BLaER1 (cell line): ENCODE measurements around the gene COLEC11.
"Not testable (repeated sequence)": the region's sequence is repeated elsewhere in the genome, so short reads cannot be mapped to it uniquely, and the experiment has no call there.

Experiments
- H3K27ac ChIP-seq: shearing (Covaris generic); formaldehyde crosslinking; 2 replicates; pipeline ENCODE4 v1.8.1; 2022
- H3K27me3 ChIP-seq: shearing (Covaris generic); formaldehyde crosslinking; 2 replicates; pipeline ENCODE4 v1.8.1; 2022
- H3K36me3 ChIP-seq: shearing (Covaris generic); formaldehyde crosslinking; 2 replicates; pipeline ENCODE4 v1.8.1; 2022
- H3K4me1 ChIP-seq: shearing (Covaris generic); formaldehyde crosslinking; 2 replicates; pipeline ENCODE4 v1.8.1; 2022
- H3K4me2 ChIP-seq: shearing (Covaris generic); formaldehyde crosslinking; 2 replicates; pipeline ENCODE4 v1.8.1; 2022
- H3K4me3 ChIP-seq: shearing (Covaris generic); formaldehyde crosslinking; 2 replicates; pipeline ENCODE4 v1.8.1; 2022
- H3K9ac ChIP-seq: shearing (Covaris generic); formaldehyde crosslinking; 2 replicates; pipeline ENCODE4 v1.8.1; 2022
- H3K9me3 ChIP-seq: shearing (Covaris generic); formaldehyde crosslinking; 2 replicates; pipeline ENCODE4 v1.8.1; 2022
- H4K20me1 ChIP-seq: shearing (Covaris generic); formaldehyde crosslinking; 2 replicates; pipeline ENCODE4 v1.8.1; 2022
- Cebpa-rat ChIP-seq: shearing (Covaris generic); IDR thresholded peaks from 2 replicates; pipeline ENCODE4 v1.8.1; 2022

Gene COLEC11

DNA sequence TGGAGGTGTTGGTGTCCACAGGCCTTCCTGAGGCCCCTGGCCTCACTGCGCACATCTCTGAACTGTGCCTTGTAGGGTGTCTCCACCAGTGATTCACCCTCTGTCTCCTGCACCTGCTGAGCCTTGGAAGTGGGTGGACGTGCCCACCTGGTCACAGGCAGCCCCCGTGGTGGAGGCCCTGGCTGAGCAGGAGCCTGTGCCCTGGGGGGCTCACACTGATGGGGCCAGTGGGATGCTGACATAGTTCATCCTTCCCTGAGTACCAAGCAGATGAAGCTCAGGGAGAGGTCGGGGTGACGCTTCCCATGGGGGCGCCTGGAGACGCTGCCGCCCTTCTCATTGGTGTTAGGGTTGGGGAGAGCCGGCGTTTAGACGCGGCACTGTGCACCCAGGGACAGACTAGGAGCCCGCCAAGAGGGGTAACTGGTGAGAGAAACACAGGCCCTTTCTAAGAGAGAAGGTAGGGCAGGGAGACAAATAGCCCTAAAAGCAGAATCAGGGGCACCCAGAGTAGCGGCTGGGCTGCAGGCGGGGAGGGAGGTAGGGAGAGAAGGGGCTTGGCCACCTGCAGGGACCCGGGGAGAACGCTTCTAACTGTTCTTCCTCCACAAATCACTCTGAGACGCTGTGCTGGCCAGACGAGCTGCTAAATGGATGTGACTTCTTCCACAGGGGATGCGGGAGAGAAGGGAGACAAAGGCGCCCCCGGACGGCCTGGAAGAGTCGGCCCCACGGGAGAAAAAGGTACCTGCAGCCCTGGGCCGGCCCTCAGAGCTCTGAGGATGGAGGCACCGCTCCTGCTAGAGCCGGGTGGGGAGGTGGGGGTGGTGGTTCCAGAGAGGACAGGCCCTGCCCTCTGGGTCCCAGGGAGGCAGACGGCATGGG lies 18.0 kb downstream of the COLEC11 start:
- Histone ChIP-seq H3K4me2 (no peak overlapping the region), H4K20me1 (no peaks in the 10 kb centered on the region), H3K36me3 (no peaks in the 10 kb centered on the region), H3K9ac (no peak overlapping the region), H3K4me1 (peaks cover 20% of the 10 kb centered on the region), H3K4me3 (no peak overlapping the region), H3K9me3 (peaks cover 53% of the 10 kb centered on the region), H3K27me3 (no peaks in the 10 kb centered on the region), H3K27ac (no peak overlapping the region)
- no peak for TF ChIP-seq Cebpa-rat

DNA sequence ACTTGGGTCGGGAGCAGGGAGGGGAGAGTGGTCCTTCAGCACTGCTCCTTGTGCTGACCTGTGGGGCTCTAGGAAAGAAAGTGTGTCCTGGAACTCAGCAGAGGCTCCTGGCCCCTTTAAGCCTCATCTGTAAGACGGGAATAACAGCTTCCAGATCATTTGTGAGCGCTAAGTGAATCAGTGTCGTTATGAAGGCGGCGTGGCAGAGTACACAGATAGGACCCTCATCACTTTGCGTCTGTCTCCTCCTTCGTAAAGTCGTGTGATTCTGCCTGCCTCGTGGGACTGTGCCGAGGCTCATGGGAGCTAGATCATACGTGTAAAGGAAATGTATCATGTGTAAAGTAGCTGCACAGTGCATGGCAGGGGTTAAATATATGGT lies 18.6 kb downstream of the COLEC11 start:
- peaks cover 53% of the 10 kb centered on the region for H3K9me3 ChIP-seq
- H3K36me3 ChIP-seq: no peaks in the 10 kb centered on the region
- TF ChIP-seq Cebpa-rat: no peak

DNA sequence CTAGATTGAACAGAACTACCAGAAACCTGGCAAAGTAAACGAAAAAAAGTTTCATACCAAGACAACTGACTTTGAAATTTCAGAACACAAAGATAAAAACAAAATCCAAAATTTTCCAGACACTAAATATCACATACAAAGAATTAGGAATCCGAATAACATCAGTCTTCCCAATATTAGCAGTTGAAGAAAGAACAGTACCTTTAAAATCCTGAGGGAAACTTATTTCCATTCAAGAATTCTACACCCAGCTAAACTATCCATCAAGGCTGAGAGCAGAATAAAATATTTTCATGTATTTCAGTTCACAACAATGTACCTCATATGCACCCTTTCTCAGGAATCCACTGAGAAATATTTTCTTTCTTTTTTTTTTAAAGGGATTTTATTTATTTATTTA lies 19.8 kb downstream of the COLEC11 start:
- H4K20me1 ChIP-seq, H3K27me3 ChIP-seq, H3K27ac ChIP-seq, H3K4me1 ChIP-seq, H3K9ac ChIP-seq, H3K4me3 ChIP-seq, H3K4me2 ChIP-seq, H3K36me3 ChIP-seq: not testable (repeated sequence)
- peaks cover 53% of the 10 kb centered on the region for H3K9me3 ChIP-seq

More for the DNA sequence above, 18.6 kb downstream of the COLEC11 start:
- Histone ChIP-seq H3K27me3 (no peaks in the 10 kb centered on the region), H3K4me1 (peaks cover 19% of the 10 kb centered on the region), H3K4me3 (no peak overlapping the region), H3K4me2 (no peak overlapping the region), H3K9ac (no peak overlapping the region), H3K27ac (no peak overlapping the region), H4K20me1 (no peaks in the 10 kb centered on the region)

DNA sequence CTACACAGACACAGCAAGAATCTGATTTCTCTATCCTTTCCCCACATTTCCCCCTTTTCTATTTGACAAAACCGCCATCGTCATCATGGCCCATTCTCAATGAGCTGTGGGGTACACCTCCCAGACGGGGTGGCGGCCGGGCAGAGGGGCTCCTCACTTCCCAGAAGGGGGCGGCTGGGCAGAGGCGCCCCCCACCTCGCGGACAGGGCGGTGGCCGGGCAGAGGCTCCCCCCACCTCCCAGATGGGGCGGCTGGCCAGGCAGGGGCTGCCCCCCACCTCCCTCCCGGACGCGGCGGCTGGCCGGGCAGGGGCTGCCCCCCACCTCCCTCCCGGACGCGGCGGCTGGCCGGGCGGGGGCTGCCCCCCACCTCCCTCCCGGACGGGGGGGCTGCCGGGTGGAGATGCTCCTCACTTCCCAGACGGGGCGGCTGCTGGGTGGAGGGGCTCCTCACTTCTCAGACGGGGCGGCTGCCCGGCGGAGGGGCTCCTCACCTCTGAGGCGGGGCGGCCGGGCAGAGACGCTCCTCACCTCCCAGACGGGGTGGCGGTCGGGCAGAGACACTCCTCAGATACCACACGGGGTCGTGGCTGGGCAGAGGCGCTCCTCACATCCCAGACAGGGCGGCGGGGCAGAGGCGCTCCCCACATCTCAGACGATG lies 20.8 kb downstream of the COLEC11 start:
- not testable (repeated sequence) for H3K4me3 ChIP-seq, H3K27me3 ChIP-seq, H3K27ac ChIP-seq, H4K20me1 ChIP-seq, H3K4me1 ChIP-seq, H3K4me2 ChIP-seq, H3K36me3 ChIP-seq, H3K9ac ChIP-seq
- peaks cover 54% of the 10 kb centered on the region for H3K9me3 ChIP-seq

DNA sequence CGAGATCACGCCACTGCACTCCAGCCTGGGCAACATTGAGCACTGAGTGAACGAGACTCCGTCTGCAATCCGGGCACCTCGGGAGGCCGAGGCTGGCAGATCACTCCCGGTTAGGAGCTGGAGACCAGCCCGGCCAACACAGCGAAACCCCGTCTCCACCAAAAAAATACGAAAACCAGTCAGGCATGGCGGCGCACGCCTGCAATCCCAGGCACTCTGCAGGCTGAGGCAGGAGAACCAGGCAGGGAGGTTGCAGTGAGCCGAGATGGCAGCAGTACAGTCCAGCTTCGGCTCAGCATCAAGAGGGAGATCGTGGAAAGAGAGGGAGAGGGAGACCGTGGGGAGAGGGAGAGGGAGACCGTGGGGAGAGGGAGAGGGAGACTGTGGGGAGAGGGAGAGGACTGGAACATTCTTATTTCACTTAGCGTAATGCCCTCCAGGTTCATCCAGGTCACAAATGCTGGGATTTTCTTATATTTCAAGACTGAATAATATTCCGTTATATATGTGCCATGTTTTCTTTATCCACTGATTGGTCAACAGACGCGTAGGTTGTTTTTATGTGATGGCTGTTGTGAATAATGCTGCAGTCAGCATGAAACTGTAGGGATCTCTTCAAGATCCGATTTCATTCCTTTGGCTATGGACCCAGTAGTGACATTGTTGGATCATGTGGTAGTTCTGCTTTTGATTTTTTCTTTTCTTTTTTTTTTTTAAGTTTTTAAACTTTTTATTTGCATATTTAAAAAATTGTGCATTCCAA lies 21.7 kb downstream of the COLEC11 start:
- H3K9me3 ChIP-seq: peaks cover 56% of the 10 kb centered on the region
- not testable (repeated sequence) for H3K27ac ChIP-seq, H3K9ac ChIP-seq, H3K4me1 ChIP-seq, H3K4me3 ChIP-seq, H3K27me3 ChIP-seq, H3K4me2 ChIP-seq, H3K36me3 ChIP-seq, H4K20me1 ChIP-seq

DNA sequence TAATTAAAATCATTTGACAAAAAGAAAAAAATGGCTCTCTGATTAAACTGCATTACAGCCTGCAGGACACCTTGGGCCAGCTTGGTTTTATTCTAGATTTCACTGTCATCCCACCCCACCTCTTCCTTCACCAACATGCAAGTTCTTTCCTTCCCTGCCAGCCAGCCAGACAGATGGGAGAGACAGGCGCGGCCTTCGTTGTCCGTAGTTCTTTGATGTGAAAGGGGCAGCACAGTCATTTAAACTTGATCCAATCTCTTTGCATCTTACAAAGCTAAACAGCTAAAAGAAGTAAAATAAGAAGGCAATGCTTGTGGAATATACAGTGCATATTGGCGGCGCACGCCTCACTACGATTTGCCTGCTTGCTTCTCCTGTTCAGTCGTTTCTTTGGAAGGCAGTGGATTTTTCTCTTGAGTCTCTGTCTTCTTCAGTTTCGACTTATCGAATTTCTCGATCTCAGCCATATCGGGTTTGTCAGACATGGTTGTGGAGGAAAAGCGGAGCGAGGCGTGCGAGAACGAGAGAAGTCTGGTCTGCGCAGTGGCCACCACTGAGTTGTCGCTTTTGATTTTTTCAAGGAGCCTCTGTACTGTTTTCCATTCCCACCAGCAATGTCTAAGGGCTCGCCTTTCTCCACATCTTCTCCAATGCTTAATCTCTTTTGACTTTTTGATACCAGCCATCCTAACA lies 22.4 kb downstream of the COLEC11 start:
- H3K4me2 ChIP-seq: no peak overlapping the region
- TF ChIP-seq Cebpa-rat: no peak
- H4K20me1 ChIP-seq: no peaks in the 10 kb centered on the region
- H3K27ac ChIP-seq: no peak overlapping the region
- no peaks in the 10 kb centered on the region for H3K4me1 ChIP-seq
- H3K4me3 ChIP-seq: no peak overlapping the region
- H3K9ac ChIP-seq: no peak overlapping the region
- H3K9me3 ChIP-seq: peaks cover 62% of the 10 kb centered on the region
- H3K36me3 ChIP-seq: no peaks in the 10 kb centered on the region
- no peaks in the 10 kb centered on the region for H3K27me3 ChIP-seq

DNA sequence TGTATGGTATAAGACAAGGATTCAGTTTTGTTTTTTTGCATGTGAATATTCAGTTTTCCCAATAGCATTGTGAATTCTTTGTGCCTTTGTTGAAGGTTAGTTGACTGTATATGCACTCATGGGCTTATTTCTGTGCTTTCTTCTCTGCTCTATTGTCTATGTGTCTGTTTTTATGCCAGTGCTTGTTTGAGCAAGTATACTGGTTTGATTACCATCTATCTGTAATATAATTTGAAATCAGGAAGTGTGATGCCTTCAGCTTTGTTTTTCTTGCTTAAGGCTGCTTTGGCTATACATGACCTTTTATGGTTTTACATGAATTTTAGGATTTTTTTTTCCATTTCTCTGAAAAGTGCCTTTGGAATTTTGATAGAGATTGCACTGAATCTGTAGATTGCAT lies 23.5 kb downstream of the COLEC11 start:
- no peak for TF ChIP-seq Cebpa-rat
- H3K27ac ChIP-seq: no peak overlapping the region
- peaks cover 53% of the 10 kb centered on the region for H3K9me3 ChIP-seq
- H3K9ac ChIP-seq: no peak overlapping the region
- no peaks in the 10 kb centered on the region for H3K4me1 ChIP-seq
- no peaks in the 10 kb centered on the region for H3K27me3 ChIP-seq
- H3K4me3 ChIP-seq: no peak overlapping the region
- no peak overlapping the region for H3K4me2 ChIP-seq
- no peaks in the 10 kb centered on the region for H4K20me1 ChIP-seq
- no peaks in the 10 kb centered on the region for H3K36me3 ChIP-seq

DNA sequence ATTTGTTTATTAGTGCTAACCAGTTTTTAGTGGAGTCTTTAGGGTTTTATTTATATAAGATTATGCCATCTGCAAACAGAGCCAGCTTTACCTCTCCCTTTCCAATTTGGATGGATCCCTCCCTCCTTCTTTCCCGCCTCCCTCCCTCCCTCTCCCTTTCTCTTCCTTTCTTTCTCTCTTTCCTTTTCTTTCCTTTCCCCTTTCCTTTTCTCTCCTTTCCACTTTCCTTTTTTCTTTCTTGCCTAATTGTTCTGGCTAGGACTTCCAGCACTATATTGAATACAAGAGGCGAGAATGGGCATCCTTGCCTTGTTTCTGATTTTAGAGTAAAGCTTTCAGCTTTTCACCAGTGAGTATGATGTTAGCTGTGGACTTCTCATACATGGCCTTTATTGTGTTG lies 24.1 kb downstream of the COLEC11 start:
- H3K9me3 ChIP-seq: peaks cover 46% of the 10 kb centered on the region
- H3K36me3 ChIP-seq: no peaks in the 10 kb centered on the region
- no peak overlapping the region for H3K4me3 ChIP-seq
- H3K4me1 ChIP-seq: no peaks in the 10 kb centered on the region
- H3K27ac ChIP-seq: no peak overlapping the region
- TF ChIP-seq Cebpa-rat: no peak
- H4K20me1 ChIP-seq: no peaks in the 10 kb centered on the region
- H3K27me3 ChIP-seq: no peaks in the 10 kb centered on the region
- no peak overlapping the region for H3K9ac ChIP-seq
- H3K4me2 ChIP-seq: no peak overlapping the region

DNA sequence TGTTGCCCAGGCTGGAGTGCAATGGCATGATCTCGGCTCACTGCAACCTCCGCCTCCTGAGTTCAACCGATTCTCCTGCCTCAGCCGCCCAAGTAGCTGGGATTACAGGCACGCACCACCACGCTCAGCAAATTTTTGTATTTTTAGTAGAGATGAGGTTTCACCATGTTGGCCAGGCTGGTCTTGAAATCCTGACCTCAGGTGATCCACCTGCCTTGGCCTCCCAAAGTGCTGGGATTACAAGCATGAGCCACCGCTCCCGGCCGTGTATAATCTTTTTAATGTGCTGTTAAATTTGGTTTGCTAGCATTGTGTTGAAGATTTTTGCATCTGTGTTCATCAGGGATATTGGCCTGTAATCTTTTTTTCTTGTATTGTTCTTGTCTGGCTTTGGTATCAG lies 24.7 kb downstream of the COLEC11 start:
- H3K27me3 ChIP-seq, H3K36me3 ChIP-seq, H3K4me3 ChIP-seq, H3K4me2 ChIP-seq, H3K9ac ChIP-seq, H4K20me1 ChIP-seq, H3K4me1 ChIP-seq, H3K27ac ChIP-seq: not testable (repeated sequence)
- peaks cover 40% of the 10 kb centered on the region for H3K9me3 ChIP-seq

DNA sequence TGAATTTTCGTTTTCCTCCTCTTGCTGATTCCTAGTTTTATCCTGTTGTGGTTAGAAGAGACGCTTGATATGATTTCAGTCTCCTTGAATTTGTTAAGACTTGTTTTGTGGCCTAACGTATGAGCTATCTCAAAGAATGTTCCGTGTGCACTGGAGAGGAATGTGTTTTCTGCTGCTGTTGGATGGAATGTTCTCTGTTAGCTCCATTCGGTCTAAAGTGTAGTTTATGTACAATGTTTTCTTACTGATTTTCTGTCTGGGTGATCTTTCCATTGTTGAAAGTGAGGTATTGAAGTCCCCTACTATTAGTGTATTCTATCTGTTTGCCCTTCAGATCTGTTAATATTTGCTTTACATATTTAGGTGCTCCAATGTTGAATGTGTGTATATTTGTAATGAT lies 25.9 kb downstream of the COLEC11 start:
- TF ChIP-seq Cebpa-rat: no peak
- no peak overlapping the region for H3K4me3 ChIP-seq
- peaks cover 28% of the 10 kb centered on the region for H3K9me3 ChIP-seq

More for the DNA sequence above, 25.9 kb downstream of the COLEC11 start:
- H3K27me3 ChIP-seq: no peaks in the 10 kb centered on the region
- no peaks in the 10 kb centered on the region for H3K4me1 ChIP-seq
- H3K27ac ChIP-seq: no peak overlapping the region
- H3K4me2 ChIP-seq: no peak overlapping the region
- no peak overlapping the region for H3K9ac ChIP-seq
- H4K20me1 ChIP-seq: no peaks in the 10 kb centered on the region
- H3K36me3 ChIP-seq: no peaks in the 10 kb centered on the region
